GM18951 (cell line): Measurements from ENCODE around the gene TSBP1.
"Not testable (repeated sequence)": the region's sequence is repeated elsewhere in the genome, so short reads cannot be mapped to it uniquely, and the experiment has no call there.

Experiments used
- POLR2A ChIP-seq: IDR thresholded peaks from 4 replicates; pipeline ENCODE4 v1.6.1; 2011; ENCODE audit warnings: mild to moderate bottlenecking; ENCODE audit not compliant: insufficient read length, insufficient read depth; ENCODE audit errors: extremely low read depth
- in situ Hi-C: fragments of 300-500 bp; cut with MboI; formaldehyde crosslinking; loops from one replicate; pipeline ENCODE4 v1.12.0; 2022; ENCODE audit warnings: low sequenced_read_pairs, mixed read lengths, inconsistent platforms; ENCODE audit not compliant: unreplicated experiment

TSBP1 gene

GRCh38 chr6:32293695-32294094 lies 78.0 kb downstream of the TSBP1 start:
- no peak for TF ChIP-seq POLR2A
- in situ Hi-C loops = no loop called here

GRCh38 chr6:32291543-32291942 lies 80.2 kb downstream of the TSBP1 start:
- in situ Hi-C loops = no loop called here
- no peak for TF ChIP-seq POLR2A

- in situ Hi-C loops = no loop called here
- TF ChIP-seq POLR2A = no peak
These were observed 80.7 kb downstream of the TSBP1 start for GRCh38 chr6:32290886-32291450.

GRCh38 chr6:32288426-32288825 lies 83.3 kb downstream of the TSBP1 start:
- TF ChIP-seq POLR2A = no peak
- in situ Hi-C loops = no loop called here

- in situ Hi-C loops = not testable (repeated sequence)
These were observed 97.7 kb downstream of the TSBP1 start for GRCh38 chr6:32273801-32274577.

GRCh38 chr6:32271429-32271828 lies 100.3 kb downstream of the TSBP1 start:
- no peak for TF ChIP-seq POLR2A
- in situ Hi-C loops = no loop called here

- in situ Hi-C loops = not testable (repeated sequence)
These were observed 103.2 kb downstream of the TSBP1 start for GRCh38 chr6:32268459-32268858.

- TF ChIP-seq POLR2A = no peak
- in situ Hi-C loops = no loop called here
These were observed 104.7 kb downstream of the TSBP1 start for GRCh38 chr6:32267035-32267434.

- in situ Hi-C loops = not testable (repeated sequence)
These were observed 114.4 kb downstream of the TSBP1 start for GRCh38 chr6:32257262-32257661.

- in situ Hi-C loops = no loop called here
- TF ChIP-seq POLR2A = peak; percentile 28
These were observed 116.2 kb downstream of the TSBP1 start for GRCh38 chr6:32255199-32256153.

- no peak for TF ChIP-seq POLR2A
- in situ Hi-C loops = no loop called here
These were observed 116.9 kb downstream of the TSBP1 start for GRCh38 chr6:32254761-32255198.

- no peak for TF ChIP-seq POLR2A
- in situ Hi-C loops = no loop called here
These were observed 119.2 kb downstream of the TSBP1 start for GRCh38 chr6:32252331-32253009.

GRCh38 chr6:32249262-32249661 lies 122.4 kb downstream of the TSBP1 start:
- in situ Hi-C loops = loop anchor here (10.0 kb wide), 1 partner anchor 156 kb away; the partner anchor contains the start of gene BTNL2
- TF ChIP-seq POLR2A = no peak
